Measurements from ENCODE around the gene SNTG2.
"Not testable (repeated sequence)": the region's sequence is repeated elsewhere in the genome, so short reads cannot be mapped to it uniquely, and the experiment has no call there.

SNTG2 gene

DNA sequence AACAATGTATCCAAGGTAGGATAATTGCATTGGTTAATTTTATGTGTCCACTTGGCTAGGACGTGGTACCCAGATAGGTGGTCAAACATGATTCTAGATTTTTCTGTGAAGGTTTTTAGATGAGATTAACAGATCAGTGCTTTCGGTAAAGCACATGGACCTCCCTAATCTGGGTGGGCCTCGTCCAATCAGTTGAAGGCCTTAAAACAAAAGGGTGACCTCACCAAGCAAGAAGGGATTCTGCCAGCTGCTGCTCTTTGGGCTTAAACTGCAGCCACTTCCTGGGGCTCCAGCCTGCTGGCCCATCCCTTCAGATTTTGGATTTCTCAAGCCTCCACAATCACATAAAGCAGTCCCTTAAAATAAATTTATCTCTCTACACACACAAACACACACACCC, 236.5 kb downstream of the SNTG2 start:
- DNase-seq (ENCODE audit: low read depth in 2 of 2), result no peak

DNA sequence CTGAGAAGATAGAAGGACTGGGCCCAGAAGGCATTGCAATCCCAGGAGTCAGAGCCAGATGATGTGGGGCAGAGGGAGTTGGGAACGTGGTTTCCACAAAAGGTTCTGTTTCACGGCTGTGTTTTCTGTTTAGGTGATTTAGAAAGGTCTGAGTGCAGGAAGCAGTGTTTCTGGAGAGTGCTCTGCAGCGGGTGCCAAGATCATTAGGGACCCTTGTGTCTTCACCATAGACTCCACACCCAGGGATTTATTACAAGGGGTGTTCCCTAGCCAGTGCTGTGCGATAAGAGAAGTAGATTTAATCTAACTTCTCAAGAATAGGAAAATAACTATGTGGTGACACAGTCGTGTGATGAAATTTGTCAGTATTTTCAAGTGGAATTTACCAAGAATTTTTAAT, 241.5 kb downstream of the SNTG2 start:
- no peak for DNase-seq (ENCODE audit: low read depth in 2 of 2)

DNA sequence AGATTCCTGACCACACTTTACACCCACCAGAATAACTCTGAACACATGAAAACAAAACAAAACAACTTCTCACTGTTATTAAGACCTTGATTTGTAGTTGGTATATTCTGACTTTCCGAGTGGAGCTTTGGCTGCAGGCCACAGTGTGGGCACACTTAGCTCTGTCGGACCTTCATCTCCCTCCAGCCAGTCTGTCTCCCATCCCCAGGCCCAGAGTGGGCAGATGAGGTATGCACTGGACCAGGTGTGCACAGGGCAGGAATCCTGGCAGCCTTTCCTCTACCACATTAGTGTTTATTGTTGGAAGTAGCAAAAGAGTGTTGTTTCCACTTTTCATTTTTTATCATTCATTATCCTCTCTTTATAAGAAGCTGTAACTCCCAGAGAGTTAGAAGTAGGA, 243.2 kb downstream of the SNTG2 start:
- DNase-seq (ENCODE audit: low read depth in 2 of 2), result no peak

DNA sequence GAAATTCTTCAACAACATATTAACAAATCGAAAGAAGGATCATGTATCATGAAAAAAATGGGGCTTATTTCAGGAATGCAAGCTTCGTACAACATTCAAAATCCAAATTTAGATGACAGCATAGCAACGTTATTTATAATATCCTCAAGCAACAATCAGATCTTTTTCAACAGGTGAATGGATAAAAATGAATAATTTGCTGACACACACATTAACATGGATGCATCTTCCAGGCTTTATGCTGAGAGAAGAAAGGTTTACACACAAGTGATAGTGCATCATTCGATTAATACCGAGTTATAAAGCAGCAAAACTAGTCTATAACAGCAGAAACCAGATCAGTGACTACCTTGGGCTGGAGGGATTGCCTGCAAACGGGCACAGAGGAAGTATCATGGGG, 253.1 kb downstream of the SNTG2 start:
- DNase-seq (ENCODE audit: low read depth in 2 of 2), result no peak

DNA sequence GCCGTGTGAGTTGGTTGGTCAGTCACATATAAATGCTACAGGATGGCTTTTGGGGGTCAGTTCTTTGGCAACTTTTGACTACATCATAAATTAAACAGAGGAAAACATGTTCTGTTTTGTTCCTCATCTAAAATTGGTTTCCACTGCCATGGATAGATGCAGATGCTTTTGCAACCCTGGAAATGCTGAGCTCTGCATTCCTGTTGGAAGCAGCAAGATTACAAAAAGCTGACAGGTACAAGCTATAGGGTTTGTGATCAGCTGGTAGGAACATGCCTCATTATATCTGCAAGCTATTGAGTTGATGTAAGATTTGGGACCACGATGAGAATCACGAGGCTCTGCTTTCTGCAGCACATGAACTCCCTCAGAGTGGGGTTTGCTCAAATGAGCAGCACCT, 255.2 kb downstream of the SNTG2 start:
- no peak for DNase-seq (ENCODE audit: low read depth in 2 of 2)

DNA sequence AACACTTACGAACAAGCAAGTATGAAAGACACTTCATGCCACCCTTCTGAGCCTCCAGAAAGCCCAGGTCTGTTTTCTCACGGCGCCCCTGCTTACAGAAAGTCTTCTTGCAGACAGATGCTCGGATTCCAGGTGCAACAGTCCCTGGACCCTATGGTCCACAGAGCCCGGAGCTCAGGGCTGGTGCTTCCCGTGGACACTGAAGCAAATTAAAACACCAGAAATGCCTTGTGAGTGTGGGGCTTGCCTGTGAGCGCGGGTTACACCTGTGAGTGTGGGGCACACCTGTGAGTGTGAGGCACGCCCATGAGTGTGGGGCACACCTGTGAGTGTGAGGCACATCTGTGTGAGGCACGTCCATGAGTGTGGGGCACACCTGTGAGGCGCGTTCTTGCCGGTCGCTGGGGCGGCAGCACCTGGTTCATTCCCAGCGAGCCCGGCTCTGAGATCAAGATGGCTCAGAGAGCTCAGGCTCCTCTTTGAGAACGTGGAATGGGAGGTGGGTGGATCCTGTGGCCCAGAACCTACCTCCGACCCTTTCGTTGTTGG, 257.4 kb downstream of the SNTG2 start:
- DNase-seq (ENCODE audit: low read depth in 2 of 2), result no peak

DNA sequence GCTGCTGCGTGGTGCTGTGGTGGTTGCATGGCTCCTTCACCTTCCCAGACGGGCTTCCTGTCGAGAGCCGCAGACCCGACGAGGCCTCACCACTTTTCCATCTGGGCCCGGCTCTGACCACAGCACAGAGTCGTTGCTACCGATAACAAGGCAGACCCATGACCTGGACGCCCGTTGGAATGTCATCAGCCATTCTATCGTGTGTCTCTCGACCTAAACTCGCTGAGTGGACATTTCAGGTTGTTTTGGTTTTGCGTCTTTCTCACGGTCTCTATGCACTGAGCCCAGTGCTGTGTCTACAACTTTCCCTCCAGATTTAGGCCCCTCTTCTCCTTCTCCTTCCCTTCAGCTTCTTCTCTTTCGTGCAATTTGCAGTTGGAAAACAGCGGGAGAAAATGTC, 257.9 kb downstream of the SNTG2 start:
- no peak for DNase-seq (ENCODE audit: low read depth in 2 of 2)

DNA sequence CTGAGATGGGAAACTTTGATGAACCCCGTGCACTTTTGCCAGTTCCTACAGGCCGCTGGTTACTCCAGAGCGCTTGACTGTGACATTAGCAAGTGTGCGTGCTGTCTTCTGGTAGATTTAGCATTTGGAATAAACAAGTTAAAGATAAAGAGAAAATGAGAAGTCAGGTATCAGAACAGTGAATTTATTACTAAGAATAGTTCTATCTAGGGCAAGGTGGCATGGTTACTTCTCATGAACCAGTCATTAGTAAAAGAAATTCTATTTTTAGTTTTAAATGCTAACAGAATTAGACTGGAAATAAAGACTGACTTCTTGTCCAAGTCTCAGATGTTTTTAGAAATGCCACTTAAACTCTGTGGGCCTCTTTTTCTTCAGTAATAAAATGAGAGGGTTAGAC, 258.6 kb downstream of the SNTG2 start:
- DNase-seq (ENCODE audit: low read depth in 2 of 2), result no peak

DNA sequence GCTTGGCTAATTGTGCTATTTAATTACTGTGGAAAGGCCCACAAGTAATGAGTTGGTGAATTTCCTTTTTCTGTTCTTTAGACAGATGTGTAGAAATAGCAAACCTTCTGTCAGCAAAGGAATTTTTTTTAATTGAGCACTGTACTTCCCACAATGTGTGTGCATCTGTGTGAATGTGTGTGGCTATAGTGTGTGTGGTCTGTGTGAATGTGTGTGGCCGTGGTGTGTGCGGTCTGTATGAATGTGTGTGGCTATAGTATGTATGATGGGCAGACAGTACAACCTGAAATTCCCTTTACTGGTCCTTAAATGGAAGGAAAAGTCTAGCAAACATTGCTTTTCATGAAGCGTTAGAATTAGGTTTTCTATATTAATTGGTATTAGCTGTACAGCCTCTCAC, 259.1 kb downstream of the SNTG2 start:
- no peak for DNase-seq (ENCODE audit: low read depth in 2 of 2)

DNA sequence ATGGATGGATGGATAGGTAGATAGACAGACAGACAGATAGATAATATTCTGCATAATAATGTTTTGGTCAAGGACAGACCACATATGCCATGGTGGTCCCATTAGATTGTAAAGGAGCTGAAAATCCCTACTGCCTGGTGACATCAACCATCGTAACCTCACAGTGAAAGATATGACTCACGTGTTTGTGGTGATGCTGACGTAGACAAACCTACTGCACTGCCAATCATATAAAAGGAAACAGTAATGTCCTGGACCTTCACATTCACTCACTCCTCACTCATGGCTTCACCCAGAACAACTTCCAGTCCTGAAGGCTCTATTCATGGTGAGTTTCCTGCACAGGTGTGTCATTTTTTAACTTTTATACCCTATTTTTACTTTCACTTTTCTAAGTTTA, 259.7 kb downstream of the SNTG2 start:
- no peak for DNase-seq (ENCODE audit: low read depth in 2 of 2)

DNA sequence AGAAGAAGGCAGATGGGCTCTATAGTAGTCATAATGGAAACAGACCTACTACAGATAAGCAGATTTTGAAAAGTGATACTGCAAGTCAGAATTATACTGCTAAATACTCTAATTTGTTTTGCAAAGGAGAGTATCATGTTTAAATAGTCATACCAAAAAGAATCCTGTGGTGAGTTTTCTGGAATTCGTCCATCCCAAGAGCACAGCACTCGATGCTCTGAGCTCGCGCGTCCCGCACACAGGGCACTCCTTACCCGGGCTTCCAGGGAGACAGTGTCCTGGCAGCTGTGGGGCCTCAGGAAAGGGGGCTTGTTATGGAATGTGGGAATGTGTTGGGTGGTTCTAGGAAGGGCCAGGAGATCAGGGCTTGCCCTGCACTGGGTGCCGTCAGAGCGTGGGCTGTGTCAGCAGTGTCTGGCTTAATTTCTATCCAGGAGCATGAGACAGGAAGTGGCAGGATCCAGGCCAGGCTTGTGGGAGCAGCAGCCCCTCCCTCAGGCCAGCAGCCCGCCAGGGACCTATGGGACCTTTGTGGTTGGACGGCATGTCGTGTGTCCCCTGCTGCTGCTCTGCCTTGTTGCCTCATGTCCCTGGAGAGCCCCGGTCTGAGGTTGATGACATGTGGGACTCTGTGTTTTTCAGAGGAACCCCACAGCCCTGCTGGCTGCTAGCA, 269.4 kb downstream of the SNTG2 start:
- no peak for DNase-seq (ENCODE audit: low read depth in 2 of 2)

DNA sequence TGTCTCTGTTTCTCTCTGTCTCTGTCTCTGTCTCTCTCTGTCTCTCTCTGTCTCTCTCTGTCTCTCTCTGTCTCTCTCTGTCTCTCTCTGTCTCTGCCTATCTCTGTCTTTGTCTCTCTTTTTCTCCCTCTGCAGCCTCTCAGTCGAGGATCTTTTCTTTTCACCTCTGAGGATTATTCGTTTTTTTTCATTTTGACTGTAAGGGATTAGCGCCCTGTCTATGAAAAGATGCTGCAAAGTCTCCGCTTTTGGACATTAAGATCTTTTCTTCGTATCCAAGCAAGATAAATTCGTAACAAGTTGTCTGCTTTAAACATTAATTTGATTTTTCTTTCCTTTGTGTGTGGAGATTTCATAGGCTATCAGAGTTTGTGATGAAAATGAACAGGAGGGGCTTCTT, 271.4 kb downstream of the SNTG2 start:
- DNase-seq (ENCODE audit: low read depth in 2 of 2), result no peak

DNA sequence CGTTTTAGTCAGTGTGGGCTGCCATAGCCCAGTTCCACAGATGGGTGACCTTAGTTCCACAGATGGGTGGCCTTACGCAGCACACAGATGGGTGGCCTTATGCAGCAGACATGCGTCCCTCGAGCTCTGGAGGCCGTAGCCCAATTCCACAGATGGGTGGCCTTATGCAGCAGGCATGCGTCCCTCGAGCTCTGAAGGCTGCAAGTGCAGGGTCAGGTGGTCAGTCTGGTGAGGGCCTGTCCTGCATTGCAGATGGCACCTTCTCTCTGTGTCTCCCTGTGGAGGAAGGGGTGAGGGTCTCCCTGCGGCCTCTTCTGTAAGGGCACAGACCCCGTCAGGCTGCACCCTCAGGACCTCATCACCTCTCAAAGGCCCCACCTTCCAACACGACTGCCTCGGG, 273.1 kb downstream of the SNTG2 start:
- DNase-seq (ENCODE audit: low read depth in 2 of 2), result no peak

DNA sequence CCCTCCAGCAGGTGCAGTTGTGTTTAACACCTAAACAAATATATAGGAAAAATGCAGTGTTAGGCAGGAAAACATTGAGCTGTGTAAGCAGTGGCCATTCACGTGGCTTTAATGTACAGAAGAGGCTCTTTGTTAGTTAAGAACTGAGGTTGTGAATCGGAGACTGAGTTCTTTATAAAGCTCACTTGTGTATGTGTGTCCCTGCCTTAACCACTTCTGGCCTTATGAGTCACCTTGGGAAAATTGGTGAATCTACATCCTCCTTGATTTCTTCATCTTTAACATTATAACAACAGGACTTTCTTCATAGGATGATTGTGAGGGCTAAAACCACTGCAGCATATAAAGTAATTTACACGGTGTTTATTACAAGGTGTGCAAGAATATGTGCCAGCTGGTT, 274.3 kb downstream of the SNTG2 start:
- DNase-seq (ENCODE audit: low read depth in 2 of 2), result no peak

DNA sequence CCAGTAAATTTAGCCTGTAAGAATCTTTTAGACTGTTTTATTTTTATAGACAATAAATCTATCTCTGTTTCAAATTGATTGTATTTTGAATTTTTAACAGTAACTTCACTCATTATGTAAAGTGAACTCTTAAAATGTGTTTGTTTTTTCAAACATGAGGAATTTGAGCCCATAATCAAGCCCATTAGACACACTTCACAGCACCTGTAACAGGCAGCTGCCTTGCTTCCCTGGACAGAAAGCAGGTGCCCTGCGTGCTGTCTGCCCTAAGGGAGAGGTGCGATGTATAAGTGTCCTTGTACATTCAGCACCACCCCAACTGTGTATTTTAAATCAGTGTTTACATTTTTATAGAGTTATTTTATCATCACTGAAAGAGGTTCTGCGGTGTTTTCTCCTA, 276.1 kb downstream of the SNTG2 start:
- no peak for DNase-seq (ENCODE audit: low read depth in 2 of 2)

DNA sequence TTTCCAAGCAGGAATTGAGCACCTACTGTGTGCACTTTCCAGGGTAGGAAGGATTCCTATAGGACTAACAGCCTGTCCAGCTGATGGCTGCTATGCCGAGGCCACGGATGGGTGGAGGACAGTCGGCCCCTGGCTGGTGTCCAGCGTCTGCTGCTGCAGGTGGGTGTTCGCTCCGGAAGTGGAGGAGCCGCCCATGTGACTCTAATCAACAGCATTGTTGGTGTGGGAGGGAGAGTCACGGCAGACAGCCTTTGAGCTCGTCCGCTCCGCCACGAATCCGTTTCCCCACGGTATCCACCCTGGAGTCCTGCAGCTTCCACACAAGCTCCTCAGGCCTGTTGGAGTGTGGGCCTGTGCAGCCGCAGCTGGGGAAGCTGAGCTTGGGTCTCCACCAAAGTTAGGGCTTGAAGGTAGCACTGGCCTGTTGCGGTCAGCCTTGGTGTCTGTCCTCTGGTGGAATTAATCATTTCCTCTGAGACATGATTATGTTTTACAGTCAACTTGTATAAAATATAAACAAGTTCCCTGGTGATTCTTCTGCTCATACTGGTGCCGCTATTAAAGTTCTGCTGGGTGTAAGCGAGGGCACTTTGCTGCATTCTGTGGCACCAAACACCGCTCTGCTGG, 276.7 kb downstream of the SNTG2 start:
- no peak for DNase-seq (ENCODE audit: low read depth in 2 of 2)

DNA sequence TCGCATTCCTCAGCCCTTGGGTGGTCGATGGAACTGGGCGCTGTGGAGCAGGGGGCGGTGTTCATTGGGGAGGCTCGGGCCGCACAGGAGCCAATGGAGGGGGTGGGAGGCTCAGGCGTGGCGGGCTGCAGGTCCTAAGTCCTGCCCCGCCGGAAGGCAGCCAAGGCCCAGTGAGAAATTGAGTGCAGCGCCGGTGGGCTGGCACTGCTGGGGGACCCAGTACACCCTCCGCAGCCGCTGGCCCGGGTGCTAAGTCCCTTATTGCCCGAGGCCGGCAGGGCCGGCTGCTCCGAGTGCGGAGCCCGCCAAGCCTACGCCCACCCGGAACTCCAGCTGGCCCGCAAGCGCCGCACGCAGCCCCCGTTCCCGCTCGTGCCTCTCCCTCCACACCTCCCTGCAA, 278.9 kb downstream of the SNTG2 start:
- not testable (repeated sequence) for DNase-seq (ENCODE audit: low read depth in 2 of 2)

DNA sequence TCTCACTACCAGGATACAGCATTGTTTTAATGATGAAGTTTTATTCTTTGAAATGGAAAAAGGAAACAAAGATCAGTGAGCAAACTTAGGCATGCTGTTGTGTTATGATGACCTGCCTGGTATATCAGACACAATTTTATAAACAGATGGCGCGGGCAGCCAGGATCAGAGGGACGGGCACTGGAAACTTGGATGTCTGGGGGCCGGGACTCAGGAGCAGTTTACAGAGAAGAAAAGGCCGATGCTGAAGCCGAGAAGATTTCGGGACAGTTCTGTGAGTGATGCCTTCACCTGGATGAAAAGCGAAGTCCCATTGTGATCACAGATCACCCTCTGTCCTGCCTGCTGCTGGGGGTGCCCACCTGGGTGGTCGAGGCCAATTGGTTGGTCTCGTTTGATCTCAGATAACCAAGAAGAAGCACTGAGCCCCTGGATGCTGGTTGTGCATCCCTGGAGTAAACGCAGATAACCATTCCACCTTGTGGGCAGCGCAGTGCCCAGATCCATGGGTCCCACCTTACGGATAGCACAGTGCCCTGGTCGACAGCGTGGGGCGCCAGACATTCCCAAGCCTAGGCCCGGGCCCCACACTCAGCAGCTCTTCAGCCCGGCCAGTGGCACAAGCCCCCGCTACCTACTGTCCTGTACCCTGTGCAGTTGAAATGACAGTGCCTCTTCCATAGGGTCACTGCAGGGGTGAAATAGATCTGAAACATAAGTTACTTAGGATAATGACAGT, 279.7 kb downstream of the SNTG2 start:
- no peak for DNase-seq (ENCODE audit: low read depth in 2 of 2)

DNA sequence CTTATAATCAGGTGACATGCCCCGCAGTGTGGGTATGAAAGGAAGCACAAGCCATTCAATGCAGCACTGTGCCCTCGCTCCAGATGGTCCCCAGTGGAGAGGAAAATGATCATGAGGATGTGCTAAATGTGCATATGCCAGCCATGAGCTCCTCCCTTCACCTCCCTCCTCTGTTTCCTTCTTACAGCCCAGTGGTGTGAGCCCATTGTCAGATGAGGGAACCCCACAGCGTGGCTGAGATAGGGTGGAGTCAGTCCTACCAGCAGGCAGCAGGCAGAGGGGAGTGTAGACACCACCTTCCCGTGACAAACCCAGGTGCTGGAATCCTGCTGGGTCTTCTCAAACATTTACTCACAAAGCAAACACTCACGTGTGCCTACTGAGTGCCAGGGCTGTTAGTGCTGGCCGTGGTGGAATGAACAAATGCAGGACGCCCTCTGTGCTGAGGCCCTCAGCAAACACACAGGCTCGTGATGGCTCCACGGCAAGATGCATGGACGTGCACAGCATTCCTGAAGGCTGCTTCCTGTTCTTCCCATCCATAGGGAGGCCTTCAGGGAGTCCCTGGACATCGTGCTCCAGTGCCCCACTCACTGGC, 280.9 kb downstream of the SNTG2 start:
- DNase-seq (ENCODE audit: low read depth in 2 of 2), result no peak

DNA sequence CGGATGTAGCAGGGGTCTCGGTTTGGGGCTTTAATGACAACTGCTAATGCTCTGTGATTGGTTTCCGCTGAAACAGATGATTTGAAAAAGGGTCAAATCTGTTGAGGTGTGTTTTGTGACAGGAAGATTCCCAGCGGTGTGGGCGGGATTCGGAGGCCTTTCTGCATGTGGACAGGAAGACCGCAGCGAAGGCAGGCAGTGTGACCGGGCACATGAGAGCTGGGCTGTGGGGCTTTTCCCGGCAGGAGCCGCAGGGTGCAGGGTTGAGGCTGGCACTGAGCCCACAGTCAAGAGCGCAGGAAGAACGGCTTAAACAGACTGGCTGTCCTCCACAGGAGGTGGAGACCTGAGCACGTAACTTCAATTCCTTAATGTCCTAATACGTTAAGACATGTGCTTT, 282.6 kb downstream of the SNTG2 start:
- DNase-seq (ENCODE audit: low read depth in 2 of 2), result no peak

DNA sequence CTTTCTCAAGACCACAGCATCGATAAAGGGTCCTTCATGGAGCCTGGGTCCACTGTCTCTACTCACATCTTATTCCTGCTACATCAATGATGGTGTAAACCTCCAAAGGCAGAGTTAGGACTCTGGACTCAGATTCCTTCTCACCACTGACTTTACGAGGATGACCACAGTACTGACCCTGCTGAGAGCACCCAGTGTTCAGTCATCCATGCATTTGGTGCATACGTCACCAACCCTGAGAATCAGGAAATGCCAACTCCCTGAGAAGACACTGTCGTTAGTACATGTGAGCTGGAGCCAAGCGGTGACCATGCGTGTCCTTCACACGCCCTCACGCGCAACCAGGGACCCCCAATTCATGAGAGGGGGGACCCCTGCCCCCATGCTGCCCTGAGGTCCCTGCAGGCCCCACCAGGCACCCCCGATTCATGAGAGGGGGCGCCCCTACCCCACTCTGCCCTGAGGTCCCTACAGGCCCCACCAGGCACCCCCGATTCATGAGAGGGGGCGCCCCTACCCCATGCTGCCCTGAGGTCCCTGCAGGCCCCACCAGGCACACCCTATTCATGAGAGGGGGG, 284.2 kb downstream of the SNTG2 start:
- DNase-seq (ENCODE audit: low read depth in 2 of 2), result no peak

DNA sequence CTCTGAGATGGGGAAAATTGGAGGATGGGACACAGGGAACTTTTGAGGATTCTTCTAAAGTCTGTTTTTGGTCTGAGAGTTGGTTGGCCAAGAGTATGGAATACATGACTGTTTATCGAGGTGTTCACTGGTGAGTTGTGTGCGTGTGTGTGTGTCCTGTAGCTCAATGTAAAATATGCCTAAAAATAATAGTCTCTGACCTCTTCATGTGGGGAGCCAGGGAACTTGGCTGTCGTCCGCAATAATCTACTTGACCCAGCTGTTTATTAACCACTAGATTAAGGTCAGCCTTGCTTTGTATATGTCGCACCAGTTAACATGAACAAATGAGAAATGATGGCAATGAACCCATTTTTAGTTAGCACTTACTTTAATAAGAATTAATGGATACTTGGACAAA, 285.2 kb downstream of the SNTG2 start:
- DNase-seq (ENCODE audit: low read depth in 2 of 2), result no peak

Data from stimulated activated CD8-positive, alpha-beta memory T cell treated with anti-CD3 and anti-CD28 coated beads, Interleukin-7, amount 100 ng/mL, for 1 hour (primary cell).